ENCODE measurements around the gene MKKS.

MKKS gene

DNA sequence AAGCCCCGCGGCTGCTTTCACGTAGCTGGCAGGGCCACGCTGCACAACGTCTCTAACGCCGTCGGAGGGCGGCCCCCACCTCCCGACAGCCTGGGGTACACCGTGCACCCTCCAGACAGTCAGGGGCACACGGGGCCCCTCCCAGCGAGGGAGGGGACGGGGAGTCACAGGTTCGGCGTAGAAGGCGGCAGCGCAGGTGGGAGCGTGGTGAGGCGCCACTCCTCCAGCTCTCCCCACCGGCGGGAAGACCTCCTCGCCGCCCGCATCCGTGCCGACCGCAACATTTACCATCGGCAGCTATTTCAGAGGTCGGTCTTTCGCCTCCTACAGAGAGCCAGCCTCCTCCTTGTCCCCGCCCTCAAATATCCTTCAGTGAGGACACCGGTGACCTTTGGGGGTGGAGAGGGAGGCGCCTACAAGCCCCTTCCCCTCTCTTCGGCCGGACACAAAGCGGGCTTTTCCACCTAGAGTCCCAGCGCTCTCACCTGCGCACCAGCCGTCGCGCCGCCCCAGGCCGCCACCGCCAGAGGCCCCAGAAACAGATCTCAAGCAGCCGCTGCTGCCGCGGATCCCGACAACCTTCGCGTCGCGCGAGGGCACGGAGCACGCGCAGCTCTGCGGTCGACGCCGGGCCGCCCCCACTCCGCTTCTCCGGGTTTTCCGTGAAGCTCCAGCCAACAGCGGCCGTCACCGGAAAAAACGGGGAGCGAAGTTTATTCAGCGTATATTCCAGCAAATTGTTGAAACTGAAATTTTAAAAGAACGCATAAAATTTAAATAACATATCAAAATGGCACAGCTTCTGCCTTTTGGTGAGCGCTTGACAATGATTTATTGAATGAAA lies at the start of gene MKKS:
MKKS (minus strand) TSS at position 600 of the 844 bp plus-strand sequence. CDS start 20,708 bp downstream, outside the sequence.
- DNase-seq (ENCODE audit: low read depth) = peak; percentile 78

DNA sequence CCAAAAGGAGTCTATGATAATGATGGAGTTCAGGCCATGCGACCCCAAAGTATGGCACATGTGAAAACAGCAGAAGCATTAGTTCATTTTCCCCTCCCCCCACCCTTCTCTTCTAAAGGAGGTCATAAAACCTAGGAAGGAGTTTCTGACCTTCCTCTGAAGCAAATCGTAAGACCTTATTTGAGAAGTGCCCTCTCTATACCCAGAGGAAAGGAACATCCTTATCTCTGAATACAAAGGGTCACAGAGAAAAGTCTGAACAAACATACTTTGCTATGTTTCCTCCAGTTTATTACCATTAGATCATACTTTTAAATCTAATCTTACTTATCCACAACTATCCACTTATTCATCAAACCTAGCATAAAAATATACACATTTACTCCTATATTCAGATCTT lies 49.7 kb upstream of the MKKS start:
- DNase-seq (ENCODE audit: low read depth) = no peak

DNA sequence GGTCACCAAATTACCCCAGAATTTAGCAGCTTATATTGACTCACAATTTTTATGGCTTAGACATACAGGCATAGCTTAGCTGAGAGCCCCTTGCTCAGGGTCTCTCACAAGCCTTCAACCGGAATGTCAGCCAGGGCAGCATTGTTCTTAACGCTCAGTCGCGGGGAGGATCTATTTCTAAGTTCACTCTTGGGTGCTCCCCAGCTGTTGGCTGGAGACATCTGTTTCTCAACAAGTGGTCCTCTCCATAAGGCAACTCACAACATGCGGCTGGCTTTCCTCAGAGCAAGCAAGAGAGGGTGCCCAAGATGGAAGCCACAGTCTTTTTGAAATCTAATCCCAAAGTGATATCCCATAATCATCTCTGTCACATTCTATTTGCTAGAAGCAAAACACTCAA lies 47.7 kb upstream of the MKKS start:
- no peak for DNase-seq (ENCODE audit: low read depth)

DNA sequence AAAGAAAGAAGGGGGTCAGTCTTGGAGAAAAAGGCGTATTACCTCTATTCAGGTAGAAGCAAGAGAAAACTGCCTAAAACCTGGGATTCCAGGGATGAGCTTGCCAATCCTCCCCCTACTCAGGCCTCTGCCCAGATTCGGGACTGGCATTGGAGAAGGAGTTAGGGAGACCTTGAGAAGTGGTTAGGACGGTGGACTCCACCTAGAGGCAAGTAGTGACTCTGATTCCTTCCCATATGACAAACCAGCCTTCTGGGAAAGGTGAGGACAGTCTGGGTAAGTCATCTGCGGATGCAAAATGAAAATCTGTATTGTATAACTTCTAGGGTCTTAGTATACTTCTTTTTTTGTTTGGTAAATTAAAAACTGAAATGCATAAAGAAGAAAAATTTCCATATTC lies 44.9 kb upstream of the MKKS start:
- DNase-seq (ENCODE audit: low read depth) = no peak

DNA sequence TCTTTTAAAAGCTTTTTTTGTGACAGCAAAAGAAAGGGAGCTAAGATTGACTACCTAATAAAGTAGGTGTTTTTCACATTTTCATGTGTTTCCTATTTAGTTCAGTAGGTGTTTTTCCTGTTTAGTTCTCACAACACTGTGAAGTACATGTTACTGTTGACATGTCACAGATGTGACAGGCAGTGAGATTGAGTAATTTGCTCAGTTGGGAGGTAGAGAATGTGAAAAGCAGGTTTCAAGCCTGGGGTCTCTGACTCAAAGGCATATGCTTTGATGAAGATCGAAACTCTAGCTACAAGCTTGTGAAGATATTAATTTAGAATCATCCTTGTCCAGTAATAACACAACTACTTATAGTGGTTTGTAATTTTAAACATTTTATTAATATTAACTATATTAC lies 44.2 kb upstream of the MKKS start:
- DNase-seq (ENCODE audit: low read depth) = no peak

DNA sequence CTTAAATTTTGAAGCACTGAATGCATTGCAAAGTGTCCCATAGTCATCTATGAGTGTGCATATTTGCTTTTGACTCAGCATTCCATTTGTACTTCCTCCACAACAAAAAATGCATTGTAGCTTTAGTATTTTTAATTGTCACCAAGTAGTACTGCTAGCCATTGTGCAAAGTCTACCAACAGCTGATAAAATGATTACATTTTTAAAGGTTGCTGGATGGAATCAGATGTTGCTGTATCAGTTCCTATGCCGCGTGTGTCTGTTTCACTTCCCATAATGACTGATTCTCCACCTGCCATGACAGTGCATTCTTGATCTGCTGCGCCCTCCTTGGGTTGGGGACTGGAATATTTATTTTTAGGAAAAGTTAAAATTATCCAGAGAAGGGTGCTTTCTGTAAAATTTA lies 42.3 kb upstream of the MKKS start:
- DNase-seq (ENCODE audit: low read depth) = no peak

DNA sequence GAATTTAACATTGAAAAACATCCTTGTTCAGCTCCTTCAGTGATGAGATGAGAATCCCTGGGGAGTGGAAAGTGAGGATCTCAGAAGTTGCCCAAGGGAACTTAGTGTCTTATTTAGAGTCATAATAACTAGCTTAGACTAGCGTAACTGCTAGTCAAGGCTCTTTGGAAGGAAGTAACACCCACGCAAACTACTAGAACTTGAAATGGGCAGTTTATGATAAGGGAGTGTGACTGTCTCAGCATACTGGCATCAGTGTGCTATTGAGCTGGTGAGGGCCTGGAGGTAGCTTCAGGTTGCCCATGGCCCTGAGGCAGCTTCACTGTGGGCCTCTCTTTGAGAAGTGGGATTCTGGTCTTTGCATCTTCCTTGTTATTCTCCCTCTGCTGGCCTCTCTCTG lies 41.2 kb upstream of the MKKS start:
- DNase-seq (ENCODE audit: low read depth) = no peak

DNA sequence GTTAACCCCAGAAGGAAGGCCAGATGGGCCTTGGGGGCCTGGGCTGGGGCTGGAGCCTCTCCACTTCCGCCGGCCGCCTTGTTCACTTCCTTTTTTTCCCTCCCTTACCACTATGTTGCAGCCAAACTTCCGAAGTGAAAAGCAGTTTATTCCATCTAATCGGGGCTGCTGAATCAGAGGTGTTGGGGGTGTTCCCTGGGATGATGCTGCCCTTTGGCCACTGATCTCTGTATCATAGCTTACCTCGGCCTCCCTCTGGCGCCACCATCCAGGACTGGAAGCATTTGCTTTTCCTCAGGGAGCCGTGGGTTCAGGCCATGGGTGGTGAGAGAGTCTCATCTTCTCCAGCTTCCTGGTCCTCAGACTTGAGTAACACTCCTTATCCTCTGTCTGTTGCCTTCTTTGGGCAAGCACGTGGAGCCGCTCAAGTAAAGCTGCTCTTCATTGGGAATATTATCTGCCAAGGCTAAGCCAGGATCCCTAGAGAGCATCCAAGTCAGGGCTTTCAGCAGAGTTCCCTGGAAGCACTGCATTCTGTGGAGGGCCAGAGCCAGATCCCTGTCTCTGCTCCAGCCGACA lies 40.7 kb upstream of the MKKS start:
- DNase-seq (ENCODE audit: low read depth) = no peak

DNA sequence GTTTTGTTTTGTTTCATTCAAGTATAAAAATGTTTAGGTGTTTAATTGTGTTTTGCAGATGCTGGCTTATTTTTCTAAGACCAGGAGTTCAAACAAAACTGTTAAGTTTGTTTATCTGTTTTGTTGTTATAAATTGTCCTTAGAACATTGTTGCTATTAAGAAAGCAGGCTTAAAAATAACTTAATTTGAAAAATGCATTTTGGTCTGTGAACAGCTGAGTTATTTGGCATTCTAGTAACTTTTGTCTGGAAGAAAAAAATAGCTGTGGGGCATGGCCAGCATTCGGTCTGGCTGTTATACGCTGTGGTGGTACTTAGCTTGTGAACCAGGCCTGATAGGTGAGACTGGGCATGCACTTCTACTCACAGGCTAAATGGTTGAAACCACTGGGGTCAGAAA lies 38.8 kb upstream of the MKKS start:
- no peak for DNase-seq (ENCODE audit: low read depth)

DNA sequence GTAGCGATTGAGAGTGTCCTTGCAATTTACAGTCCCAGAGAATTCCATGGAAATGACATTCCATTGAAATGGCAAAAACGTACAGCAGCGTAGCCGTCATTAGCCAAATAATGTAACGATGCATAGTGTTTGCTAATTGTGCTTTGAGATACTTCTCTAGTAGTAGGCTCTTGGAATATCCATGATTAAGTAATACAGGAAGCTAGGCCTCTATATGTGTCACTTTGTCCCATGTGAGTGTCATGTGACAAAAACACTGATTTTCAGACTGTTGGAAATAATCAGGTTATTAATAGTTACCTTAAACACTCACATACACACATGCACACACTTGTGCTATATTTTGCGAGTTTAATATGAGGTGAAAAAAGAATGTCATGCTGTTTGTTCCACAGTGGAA lies 36.3 kb upstream of the MKKS start:
- no peak for DNase-seq (ENCODE audit: low read depth)

DNA sequence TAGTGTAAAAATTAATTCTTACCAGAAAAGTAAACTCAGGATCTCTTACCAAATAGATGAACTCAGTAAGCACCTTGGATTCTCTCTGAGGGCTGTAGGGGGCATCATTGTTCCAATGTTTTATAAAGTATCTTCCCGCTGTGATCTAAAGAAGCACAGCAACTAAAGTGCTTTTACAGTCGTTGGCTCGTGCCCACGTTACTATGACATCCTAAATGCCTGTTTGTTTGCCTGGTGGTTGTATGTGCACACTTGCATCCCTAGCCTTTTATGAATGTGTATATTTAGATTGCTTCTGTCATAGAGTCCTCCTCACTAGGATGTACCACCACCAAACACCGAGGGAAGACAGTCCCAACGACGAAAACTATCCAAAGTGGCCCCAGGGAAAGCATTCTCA lies 35.6 kb upstream of the MKKS start:
- DNase-seq (ENCODE audit: low read depth) = no peak

DNA sequence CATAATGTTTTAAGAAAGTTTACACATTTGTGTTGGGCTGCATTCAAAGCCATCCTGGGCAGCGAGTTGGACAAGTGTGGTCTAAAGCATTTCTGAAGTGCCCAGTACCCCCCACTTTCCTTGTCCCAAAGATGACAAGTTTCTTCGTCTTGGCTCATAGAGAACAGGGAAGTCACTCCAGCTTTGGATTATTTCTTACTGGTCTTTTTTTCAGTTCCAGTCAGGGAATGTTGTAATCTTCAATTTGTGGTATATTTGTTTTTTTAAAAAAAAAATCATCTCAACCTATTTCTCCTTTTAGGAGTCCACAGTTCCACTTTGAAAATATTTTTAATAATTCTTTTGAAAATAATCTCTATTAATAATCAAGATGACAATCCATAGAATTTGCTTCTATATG lies 35.0 kb upstream of the MKKS start:
- no peak for DNase-seq (ENCODE audit: low read depth)

DNA sequence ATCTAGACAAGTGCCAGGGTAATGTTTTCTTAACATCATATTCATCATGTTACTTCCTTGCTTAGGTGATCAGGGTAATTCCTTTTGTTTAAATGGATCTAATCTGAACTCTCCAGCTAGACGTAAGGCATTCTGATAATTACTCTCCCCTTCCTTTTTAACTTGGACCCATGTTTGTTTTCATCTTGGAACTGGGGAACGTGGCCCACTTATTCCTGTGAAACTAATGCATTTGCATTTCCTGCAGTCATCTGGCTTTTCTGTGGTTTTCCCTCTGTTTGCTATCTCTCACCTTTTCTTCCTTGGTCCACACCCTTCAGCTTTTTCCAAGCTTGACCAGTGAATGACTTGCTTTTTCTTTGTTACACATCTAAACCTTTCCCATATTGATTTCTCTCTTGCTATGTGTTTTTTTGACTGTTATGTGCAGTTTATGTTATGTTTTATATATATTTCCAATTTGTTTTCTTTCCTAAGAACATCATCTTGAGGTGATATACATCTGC lies 34.4 kb upstream of the MKKS start:
- DNase-seq (ENCODE audit: low read depth) = no peak

DNA sequence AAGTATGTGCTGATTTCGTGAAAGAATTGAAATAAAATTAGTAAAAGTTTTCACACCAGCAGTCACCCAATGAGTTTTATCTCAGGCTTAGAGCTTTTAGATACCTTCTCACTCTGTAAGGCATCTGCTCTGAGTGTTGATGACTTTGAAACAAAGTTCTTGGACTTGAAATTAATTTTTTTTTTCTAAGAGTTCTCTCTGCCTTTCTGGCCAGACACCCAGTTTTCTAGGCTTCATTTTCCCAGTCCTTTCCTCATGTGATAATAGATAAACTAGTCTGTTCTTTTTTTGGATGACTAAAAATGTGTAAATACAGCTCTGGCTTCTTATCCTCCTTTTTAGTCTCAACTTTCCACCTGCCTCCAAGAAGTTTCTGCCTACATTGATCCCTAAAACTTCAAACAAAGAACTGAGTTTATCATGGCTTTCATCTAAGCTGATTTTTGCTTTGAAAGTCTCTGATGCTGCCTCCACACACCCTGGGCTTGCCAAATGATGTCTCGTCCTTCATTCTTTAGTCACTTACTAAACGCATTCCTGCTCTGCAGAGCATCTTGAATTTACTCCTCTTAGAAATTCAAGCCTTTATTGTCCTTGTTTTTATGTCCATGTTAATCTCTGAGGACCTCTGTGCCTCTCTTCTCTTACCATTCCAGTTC lies 33.8 kb upstream of the MKKS start:
- no peak for DNase-seq (ENCODE audit: low read depth)

DNA sequence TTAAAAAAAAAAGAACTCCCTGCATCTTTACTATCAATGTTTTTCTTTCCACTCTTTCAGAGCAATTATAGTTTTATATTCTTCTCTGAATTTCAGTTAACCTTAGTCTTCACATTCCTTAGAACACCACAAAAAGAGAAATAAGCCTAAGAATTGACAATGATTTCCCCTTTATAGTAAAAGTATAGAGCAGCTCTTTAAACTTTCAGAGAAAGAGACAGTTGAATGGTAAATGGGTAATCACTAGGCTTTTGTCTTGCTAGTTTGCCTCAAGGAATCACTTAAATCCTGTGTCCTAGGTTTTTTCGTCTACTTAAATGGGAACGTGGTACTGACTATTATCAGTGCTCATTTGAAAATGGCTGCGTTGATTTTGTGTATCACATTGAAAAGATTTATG lies 32.8 kb upstream of the MKKS start:
- no peak for DNase-seq (ENCODE audit: low read depth)

DNA sequence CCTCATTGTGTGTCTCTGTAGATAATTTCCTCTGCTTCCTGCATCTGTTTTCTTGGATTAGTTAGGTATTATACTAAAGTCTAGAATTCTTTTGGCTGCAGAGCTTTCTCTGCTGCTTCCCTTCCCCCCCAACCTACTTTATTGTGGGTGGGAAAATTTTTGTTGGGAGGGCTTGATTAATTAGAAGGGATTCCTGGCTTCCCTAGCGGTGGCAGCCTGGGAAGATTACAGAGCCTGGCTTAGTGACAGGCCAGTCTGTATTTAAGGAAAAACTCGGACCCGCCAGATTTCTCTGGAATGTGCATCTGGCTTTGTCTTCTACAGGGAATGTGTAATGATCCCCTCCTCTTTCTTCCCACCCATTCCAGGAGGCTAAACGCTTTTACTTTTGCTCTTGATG lies 32.3 kb upstream of the MKKS start:
- no peak for DNase-seq (ENCODE audit: low read depth)

DNA sequence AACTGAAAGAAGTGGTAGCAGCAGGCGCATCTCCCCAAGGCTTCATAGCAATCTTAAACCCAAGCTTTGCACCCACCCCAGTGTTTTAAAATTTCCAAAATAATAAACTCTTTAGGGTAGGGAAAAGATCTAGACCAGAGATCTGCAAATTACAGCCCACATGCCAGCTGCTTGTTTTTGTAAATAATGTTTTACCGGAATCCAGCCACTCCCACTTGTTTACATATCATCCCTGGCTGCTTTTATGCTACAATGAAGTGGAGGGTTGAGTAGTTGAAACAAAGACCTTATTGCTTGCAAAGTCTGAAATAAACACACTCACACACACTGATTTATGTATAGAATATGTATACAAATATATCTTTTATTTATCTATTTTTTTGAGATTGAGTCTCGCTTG lies 31.1 kb upstream of the MKKS start:
- no peak for DNase-seq (ENCODE audit: low read depth)

DNA sequence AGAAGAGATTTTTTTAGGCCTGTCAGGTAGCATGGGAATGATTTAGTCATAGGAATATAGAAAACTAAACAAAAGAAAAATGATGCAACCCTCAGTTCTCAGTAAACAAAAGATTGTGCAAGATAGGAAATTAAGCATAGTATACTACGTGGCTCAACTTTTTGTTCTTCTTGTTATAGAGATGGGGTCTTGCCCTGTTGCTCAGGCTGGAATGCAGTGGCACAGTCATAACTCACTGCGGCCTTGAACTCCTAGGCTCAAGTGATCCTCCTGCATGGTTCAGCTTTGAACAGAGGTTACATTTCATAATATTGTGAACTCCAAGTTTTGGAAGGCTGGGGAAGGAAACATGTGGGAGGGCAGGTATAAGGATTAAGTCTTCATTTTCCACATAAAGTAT lies 29.6 kb upstream of the MKKS start:
- no peak for DNase-seq (ENCODE audit: low read depth)

DNA sequence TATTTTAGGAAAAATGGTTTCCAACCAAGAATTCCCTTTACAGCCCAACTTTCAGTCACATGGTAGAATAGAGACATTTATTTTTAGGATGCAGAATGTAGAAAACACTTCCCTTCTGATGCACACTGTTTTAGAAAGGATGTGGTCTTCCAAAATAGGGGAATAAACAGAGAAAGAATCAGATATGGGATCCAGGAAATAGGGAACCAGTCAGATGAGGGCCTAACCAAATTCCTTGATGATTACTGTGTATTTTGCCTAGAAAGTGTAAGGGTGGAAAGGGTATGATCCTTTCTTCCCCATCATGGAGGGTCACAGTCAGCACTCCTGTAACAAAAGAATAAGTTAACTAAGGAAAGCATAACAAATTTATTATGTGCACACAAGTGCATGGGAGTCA lies 28.5 kb upstream of the MKKS start:
- DNase-seq (ENCODE audit: low read depth) = no peak

DNA sequence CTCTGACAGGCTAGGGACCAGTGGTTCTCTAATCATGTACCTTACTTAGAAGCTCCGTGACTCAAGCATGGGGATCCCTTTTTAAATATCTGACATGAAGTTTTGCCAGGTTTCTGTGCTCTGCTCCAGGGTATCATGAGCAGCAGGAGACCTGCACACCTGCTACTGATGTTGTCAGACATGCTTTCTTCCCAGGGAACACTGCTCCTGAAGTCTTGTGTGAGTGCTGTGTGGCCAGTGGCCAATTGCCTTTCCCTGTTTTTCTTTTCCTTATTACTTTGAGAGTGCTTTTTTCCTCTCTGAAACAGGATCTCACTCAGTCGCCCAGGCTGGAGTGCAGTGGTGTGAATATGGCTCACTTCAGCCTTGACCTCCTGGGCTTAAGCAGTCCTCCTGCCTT lies 27.5 kb upstream of the MKKS start:
- no peak for DNase-seq (ENCODE audit: low read depth)

DNA sequence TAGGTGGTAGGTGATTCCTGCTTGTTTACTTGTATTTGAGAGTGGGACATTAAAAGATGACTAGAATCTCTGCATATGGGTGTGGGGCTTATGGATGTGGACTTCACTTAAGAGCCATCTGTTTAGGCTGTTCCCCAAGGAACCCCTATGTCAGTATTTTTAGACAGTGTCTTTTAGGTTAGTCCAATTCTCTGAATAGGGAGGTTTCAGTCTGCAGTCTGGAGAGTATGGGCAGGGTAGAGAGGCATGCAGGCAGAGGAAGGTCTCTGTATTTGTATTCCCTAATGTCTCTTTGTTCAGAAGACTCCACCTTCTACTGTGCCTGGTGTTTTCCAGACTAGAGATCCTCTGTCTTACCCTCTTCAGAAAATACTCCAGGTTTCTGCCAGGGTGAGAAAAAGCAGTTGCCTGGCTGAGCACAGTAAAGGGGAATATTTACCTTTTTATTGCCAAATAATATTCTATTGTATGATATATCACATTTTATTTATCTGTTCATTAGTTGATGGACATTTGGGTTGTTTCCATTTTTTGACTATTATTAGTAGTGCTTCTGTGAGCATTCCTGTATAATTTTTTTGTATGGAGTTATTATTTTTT lies 20.2 kb upstream of the MKKS start:
- DNase-seq (ENCODE audit: low read depth) = no peak

DNA sequence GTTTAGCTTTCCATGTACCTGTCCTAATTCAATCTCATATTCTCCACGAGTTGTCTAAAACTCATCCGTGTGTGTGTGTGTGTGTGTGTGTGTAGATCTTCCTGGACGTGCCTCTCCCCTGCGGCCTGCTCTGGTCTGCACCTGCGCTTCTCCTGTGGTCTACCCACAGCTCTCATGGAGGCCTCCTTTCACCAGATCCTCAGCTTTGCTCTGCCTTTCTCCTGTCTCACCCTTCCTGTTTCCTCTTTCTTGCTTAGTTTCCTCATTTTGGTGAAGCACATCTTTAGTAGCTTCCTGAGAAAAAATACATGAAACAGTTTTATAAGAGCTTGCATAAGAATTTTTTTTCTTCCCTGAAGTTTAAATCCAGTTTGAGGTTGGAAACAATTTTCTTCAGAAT lies 19.2 kb upstream of the MKKS start:
- no peak for DNase-seq (ENCODE audit: low read depth)

DNA sequence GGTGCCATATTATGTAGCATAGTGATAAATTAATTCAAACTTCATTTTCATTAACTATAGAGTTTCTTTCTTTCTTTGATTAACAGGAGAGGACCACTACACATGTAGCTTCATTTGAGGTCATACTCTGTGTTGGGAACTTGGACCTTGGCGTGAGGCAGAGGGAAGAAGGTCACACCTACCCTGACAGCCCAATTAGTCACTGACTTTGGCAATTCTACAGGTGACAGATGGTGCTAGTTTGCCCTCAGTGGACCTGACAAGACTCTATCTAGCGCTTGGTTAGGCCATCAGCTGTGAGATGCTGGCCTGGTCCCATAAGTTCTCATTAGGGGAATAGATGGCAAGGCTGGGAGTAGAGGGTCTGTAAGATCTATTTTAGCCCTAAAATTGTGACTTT lies 15.2 kb upstream of the MKKS start:
- no peak for DNase-seq (ENCODE audit: low read depth)

Measured in stimulated activated CD8-positive, alpha-beta memory T cell treated with anti-CD3 and anti-CD28 coated beads, Interleukin-12 subunit alpha, Interleukin-12 subunit beta, amount 100 ng/mL, for 1 hour (primary cell).